CD8-positive, alpha-beta memory T cell (primary cell): Measurements from ENCODE around the gene HOMER1. TPM values are rescaled to one million over a fixed set of nuclear protein-coding genes. Genes with fewer than 3 reads are reported as not detected.
"Not testable (repeated sequence)": the region's sequence is repeated elsewhere in the genome, so short reads cannot be mapped to it uniquely, and the experiment has no call there.

Experiments used
- CTCF ChIA-PET: fragments of 350-600 bp; sonication (Branson Sonifier 250); formaldehyde crosslinking; loops from one replicate; lab custom pipeline; 2021; ENCODE audit warnings: antibody characterized with exemption; lab: Charles Lee
- POLR2A ChIA-PET: fragments of 350-600 bp; sonication (Branson Sonifier 250); formaldehyde crosslinking; loops from one replicate; lab custom pipeline; 2021; ENCODE audit warnings: antibody characterized with exemption; lab: Charles Lee
- DNase-seq, 5 donors: peaks; one replicate each; pipeline versions ENCODE4 v3.0.0 to v3.0.0-alpha.2; 2020 to 2022; ENCODE audit warnings: mixed read lengths in 1 of 5
- H3K27ac ChIP-seq: one replicate; pipeline ENCODE4 v1.7.0; 2013; ENCODE audit warnings: low read depth, mild to moderate bottlenecking, low read length, moderate library complexity
- H3K27me3 ChIP-seq: 2 replicates; pipeline ENCODE4 v1.7.0; 2013; ENCODE audit warnings: low read length, mild to moderate bottlenecking; ENCODE audit not compliant: insufficient read depth, poor library complexity, severe bottlenecking
- H3K36me3 ChIP-seq: 2 replicates; pipeline ENCODE4 v1.7.0; 2013; ENCODE audit warnings: mild to moderate bottlenecking, low read length, moderate library complexity; ENCODE audit not compliant: insufficient read depth
- H3K4me1 ChIP-seq: 2 replicates; pipeline ENCODE4 v1.7.0; 2013; ENCODE audit warnings: mild to moderate bottlenecking, low read length, moderate library complexity; ENCODE audit not compliant: insufficient read depth
- H3K4me3 ChIP-seq: 2 replicates; pipeline ENCODE4 v1.7.0; 2013; ENCODE audit warnings: mild to moderate bottlenecking, low read length
- H3K9me3 ChIP-seq: 2 replicates; pipeline ENCODE4 v1.7.0; 2013; ENCODE audit warnings: mild to moderate bottlenecking, low read length
- H3K27ac Mint-ChIP-seq, 8 donors: one replicate each; pipeline ENCODE4 v1.8.0; 2020 to 2021; ENCODE audit warnings: mixed read lengths in 8 of 8, mild to moderate bottlenecking in 6 of 8, inconsistent platforms in 3 of 8, moderate library complexity in 3 of 8
- H3K27me3 Mint-ChIP-seq, 2 donors: one replicate each; pipeline ENCODE4 v1.8.0; 2020 to 2021; ENCODE audit warnings: mixed read lengths in 2 of 2, mild to moderate bottlenecking in 1 of 2, moderate library complexity in 1 of 2
- H3K36me3 Mint-ChIP-seq, 3 donors: one replicate each; pipeline ENCODE4 v1.8.0; 2020 to 2021; ENCODE audit warnings: mixed read lengths in 3 of 3, inconsistent platforms in 1 of 3, mild to moderate bottlenecking in 1 of 3
- H3K4me1 Mint-ChIP-seq, 3 donors: one replicate each; pipeline ENCODE4 v1.8.0; 2020 to 2021; ENCODE audit warnings: mixed read lengths in 3 of 3, inconsistent platforms in 1 of 3, mild to moderate bottlenecking in 1 of 3
- H3K4me3 Mint-ChIP-seq, 7 donors: one replicate each; pipeline ENCODE4 v1.8.0; 2020 to 2021; ENCODE audit warnings: mixed read lengths in 7 of 7, mild to moderate bottlenecking in 6 of 7, moderate library complexity in 4 of 7, inconsistent platforms in 2 of 7
- H3K9me3 Mint-ChIP-seq, 5 donors: one replicate each; pipeline ENCODE4 v1.8.0; 2020 to 2022; ENCODE audit warnings: mixed read lengths in 5 of 5, mild to moderate bottlenecking in 3 of 5, moderate library complexity in 2 of 5, inconsistent platforms in 1 of 5
- polyA plus RNA-seq: library from polyadenylated mRNA; unstranded; fragments of 300-500 nt; fragmentation: Illumina TruSeq; gene quantifications from one replicate; pipeline ENCODE4 v1.2.3, GENCODE V29; 2021
- total RNA-seq, 2 experiments: library from RNA; stranded (reverse); gene quantifications; one replicate each; pipeline ENCODE4 v1.2.3, GENCODE V29; 2021

HOMER1 gene
- total and polyA plus RNA-seq, 3 experiments from 2014 or later: 4.6 to 11.1 (median 7.3) TPM

DNA sequence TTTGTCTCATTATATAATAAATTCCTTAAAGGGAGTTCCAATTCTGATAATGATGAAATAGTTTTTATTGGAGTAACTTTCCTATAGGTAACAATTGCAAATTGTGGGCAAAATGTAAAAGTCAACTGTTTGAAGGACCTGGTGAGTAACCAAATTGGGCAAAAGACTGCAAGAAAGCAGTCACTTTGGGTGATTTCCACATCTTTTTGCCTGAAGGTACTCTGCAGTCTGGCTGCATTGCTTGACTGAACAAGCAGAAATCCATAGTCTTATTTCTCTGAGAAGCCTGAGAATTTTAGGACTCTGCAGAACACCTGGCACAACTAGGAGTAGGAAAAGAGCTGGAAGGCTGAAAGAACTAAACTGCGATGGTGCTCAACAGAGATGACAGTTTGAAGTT lies 114.9 kb downstream of the HOMER1 start:
- no peaks in the 10 kb centered on the region for H3K4me1 Mint-ChIP-seq
- DNase-seq: no peak
- Histone ChIP-seq H3K27ac (no peak overlapping the region), H3K9me3 (no peaks in the 10 kb centered on the region), H3K4me3 (no peak overlapping the region), H3K27me3 (no peaks in the 10 kb centered on the region), H3K4me1 (no peaks in the 10 kb centered on the region), H3K36me3 (no peaks in the 10 kb centered on the region)
- H3K36me3 Mint-ChIP-seq: peaks cover 0 to 4% (median 0%) of the 10 kb centered on the region in 3 donors
- no peak overlapping the region for H3K4me3 Mint-ChIP-seq
- no peaks in the 10 kb centered on the region for H3K9me3 Mint-ChIP-seq
- H3K27ac Mint-ChIP-seq: no peak overlapping the region
- POLR2A ChIA-PET: no interaction called here
- CTCF ChIA-PET: no interaction called here
- no peaks in the 10 kb centered on the region for H3K27me3 Mint-ChIP-seq

DNA sequence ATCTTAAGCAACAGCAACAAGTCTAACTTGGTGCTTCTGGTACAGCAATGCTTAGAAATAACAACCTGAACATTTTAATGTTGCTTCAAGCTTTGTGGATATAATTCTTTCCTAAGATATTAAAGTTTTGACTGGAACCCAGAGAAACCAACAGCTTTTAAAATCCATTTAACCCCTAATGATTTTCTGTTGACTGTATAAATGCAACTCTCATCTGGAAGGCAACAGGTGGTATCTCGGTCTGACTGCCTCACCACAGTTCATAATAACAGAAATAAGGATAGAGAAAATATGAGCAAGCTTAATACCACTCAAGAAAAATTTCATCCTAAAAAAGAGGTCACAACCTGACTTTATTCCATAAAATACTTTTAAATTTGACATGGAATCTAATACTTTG lies 116.9 kb downstream of the HOMER1 start:
- ChIA-PET CTCF (no interaction called here), POLR2A (no interaction called here)
- Mint-ChIP-seq H3K36me3 (peaks cover 0 to 4% (median 0%) of the 10 kb centered on the region in 3 donors), H3K4me3 (no peak overlapping the region), H3K4me1 (no peaks in the 10 kb centered on the region), H3K27ac (no peak overlapping the region), H3K27me3 (no peaks in the 10 kb centered on the region), H3K9me3 (no peaks in the 10 kb centered on the region)
- Histone ChIP-seq H3K9me3 (no peaks in the 10 kb centered on the region), H3K27ac (no peak overlapping the region), H3K27me3 (no peaks in the 10 kb centered on the region), H3K4me3 (no peak overlapping the region), H3K4me1 (no peaks in the 10 kb centered on the region), H3K36me3 (no peaks in the 10 kb centered on the region)
- no peak for DNase-seq

DNA sequence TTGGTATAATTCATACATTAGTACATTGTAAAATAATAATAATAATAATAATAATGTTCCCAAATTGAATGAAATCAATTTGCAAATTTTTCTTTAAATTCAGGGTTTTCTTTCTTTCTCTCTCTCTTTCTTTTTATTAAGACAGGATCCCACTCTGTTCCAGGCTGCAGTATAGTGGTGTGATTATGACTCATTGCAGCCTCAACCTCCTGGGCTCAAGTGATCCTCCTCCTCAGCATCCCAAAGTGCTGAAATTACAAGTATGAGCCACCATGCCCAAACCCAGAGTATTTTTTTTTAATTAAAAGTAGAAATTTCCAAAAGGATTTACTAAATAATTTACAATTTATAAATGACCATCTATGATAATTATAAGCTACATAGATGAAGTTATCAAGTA lies 117.7 kb downstream of the HOMER1 start:
- Histone ChIP-seq H3K9me3 (no peaks in the 10 kb centered on the region), H3K27ac (no peak overlapping the region), H3K36me3 (no peaks in the 10 kb centered on the region), H3K27me3 (no peaks in the 10 kb centered on the region), H3K4me3 (no peak overlapping the region), H3K4me1 (no peaks in the 10 kb centered on the region)
- Mint-ChIP-seq H3K4me1 (no peaks in the 10 kb centered on the region), H3K36me3 (peaks cover 0 to 2% (median 0%) of the 10 kb centered on the region in 3 donors), H3K4me3 (no peak overlapping the region), H3K27ac (no peak overlapping the region), H3K9me3 (no peaks in the 10 kb centered on the region), H3K27me3 (no peaks in the 10 kb centered on the region)
- ChIA-PET CTCF (no interaction called here), POLR2A (interaction anchor here (0.6 kb wide), 1 partner anchor 1779 kb away, joined by 8 read pairs; no protein-coding TSS in a partner anchor)
- no peak for DNase-seq

DNA sequence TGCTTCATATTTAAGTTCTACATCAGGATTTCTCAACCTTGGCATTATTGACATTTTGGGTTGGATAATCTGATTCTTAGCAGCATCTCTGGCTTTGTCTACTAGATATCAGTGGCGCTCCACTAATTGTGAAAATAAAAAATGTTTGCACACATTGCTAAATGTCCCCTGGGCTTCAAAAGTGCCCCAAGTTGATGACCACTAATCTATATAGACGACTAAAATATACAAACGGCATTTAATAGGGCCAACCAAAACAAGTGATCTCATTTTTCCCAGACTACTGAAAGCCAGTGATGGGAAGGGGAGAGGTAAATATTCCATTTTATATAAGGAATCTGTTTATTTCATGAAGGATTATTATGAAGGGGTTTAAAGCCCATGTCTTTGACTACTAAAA lies 118.6 kb downstream of the HOMER1 start:
- no peaks in the 10 kb centered on the region for H3K4me1 ChIP-seq

DNA sequence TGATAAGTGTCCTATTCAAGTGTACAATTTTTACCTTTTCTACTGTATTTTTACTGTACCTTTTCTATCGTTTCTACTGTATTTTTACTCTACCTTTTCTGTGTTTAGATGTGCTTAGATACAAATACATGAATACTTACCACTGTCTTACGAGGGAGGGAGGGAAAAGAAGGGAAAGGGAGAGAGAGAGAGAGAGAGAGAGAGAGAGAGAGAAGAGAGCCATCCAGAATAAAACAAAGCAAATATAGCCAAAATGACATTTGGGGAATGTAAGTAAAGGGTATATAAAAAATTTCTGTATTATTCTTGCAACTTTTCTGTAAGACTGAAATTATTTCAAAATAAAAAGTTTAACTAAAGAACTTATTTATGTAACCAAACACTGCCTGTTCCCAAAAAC lies 121.2 kb downstream of the HOMER1 start:
- Histone ChIP-seq H3K4me1 (no peaks in the 10 kb centered on the region), H3K4me3 (no peak overlapping the region), H3K36me3 (no peaks in the 10 kb centered on the region), H3K27ac (no peak overlapping the region), H3K27me3 (no peaks in the 10 kb centered on the region), H3K9me3 (no peaks in the 10 kb centered on the region)
- peaks cover 0 to 2% (median 0%) of the 10 kb centered on the region in 3 donors for H3K36me3 Mint-ChIP-seq
- H3K27me3 Mint-ChIP-seq: no peaks in the 10 kb centered on the region
- DNase-seq: no peak
- CTCF ChIA-PET: no interaction called here
- H3K9me3 Mint-ChIP-seq: no peaks in the 10 kb centered on the region
- no peaks in the 10 kb centered on the region for H3K4me1 Mint-ChIP-seq
- POLR2A ChIA-PET: no interaction called here
- H3K27ac Mint-ChIP-seq: no peak overlapping the region
- H3K4me3 Mint-ChIP-seq: no peak overlapping the region

More for the DNA sequence above, 118.6 kb downstream of the HOMER1 start:
- H3K4me3 ChIP-seq: no peak overlapping the region
- H3K9me3 ChIP-seq: no peaks in the 10 kb centered on the region
- H3K27ac ChIP-seq: no peak overlapping the region
- Mint-ChIP-seq H3K27me3 (no peaks in the 10 kb centered on the region), H3K27ac (no peak overlapping the region), H3K36me3 (peaks cover 0 to 2% (median 0%) of the 10 kb centered on the region in 3 donors), H3K9me3 (no peaks in the 10 kb centered on the region), H3K4me3 (no peak overlapping the region), H3K4me1 (no peaks in the 10 kb centered on the region)
- no peaks in the 10 kb centered on the region for H3K27me3 ChIP-seq
- CTCF ChIA-PET: no interaction called here
- POLR2A ChIA-PET: no interaction called here
- DNase-seq: no peak
- H3K36me3 ChIP-seq: no peaks in the 10 kb centered on the region

DNA sequence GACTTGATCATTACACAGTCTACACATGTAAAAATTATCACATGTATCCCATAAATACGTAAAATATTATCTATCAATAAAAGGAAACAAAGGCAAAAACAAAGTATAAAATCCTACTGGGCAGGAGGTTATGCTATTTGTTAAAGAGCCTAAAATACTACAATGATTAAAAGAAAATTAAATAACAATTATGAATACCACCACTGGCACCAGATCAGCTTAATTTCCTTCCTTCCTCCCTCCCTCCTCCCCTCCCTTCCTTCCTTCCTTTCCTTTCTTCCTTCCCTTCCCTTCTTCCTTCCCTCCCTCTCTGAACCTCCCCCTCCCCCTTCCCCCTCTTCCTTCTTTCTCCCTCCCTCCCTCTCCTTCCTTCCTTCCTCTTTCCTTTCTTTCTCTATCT lies 127.3 kb downstream of the HOMER1 start:
- POLR2A ChIA-PET: no interaction called here
- H3K27ac Mint-ChIP-seq: no peak overlapping the region

DNA sequence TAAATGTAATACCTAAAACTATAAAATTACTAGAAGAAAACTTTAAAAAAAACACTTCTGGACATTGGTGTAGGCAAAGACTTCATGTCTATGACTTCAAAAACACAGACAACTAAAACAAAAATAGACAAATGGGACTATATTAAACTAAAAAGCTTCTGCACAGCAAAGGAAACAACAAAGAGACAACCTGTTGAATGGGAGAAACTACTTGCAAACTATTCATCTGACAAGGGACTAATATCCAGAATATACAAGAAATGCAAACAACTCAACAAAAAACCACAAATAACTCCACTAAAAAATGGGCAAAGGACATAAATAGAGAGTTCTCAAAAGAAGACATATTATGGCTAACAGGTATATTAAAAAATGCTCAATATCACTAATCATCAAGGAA lies 128.8 kb downstream of the HOMER1 start:
- POLR2A ChIA-PET, H3K27ac Mint-ChIP-seq, H3K27ac ChIP-seq, H3K4me3 ChIP-seq, H3K27me3 Mint-ChIP-seq, H3K4me3 Mint-ChIP-seq, H3K36me3 ChIP-seq, H3K4me1 ChIP-seq, CTCF ChIA-PET, H3K4me1 Mint-ChIP-seq, H3K27me3 ChIP-seq, H3K9me3 ChIP-seq, DNase-seq: not testable (repeated sequence)
- peaks cover 4 to 42% (median 9%) of the 10 kb centered on the region in 3 donors for H3K36me3 Mint-ChIP-seq
- peaks cover 23 to 40% (median 37%) of the 10 kb centered on the region in 5 donors for H3K9me3 Mint-ChIP-seq

More for the DNA sequence above, 127.3 kb downstream of the HOMER1 start:
- DNase-seq: no peak
- CTCF ChIA-PET: no interaction called here
- no peaks in the 10 kb centered on the region for H3K36me3 ChIP-seq
- Mint-ChIP-seq H3K4me3 (no peak overlapping the region), H3K36me3 (peaks cover 4 to 34% (median 7%) of the 10 kb centered on the region in 3 donors), H3K9me3 (peaks cover 18 to 32% (median 30%) of the 10 kb centered on the region in 5 donors), H3K27me3 (peaks cover 0 to 4% of the 10 kb centered on the region in 2 donors), H3K4me1 (no peaks in the 10 kb centered on the region)
- H3K9me3 ChIP-seq: peaks cover 5% of the 10 kb centered on the region
- no peaks in the 10 kb centered on the region for H3K4me1 ChIP-seq
- no peak overlapping the region for H3K4me3 ChIP-seq
- no peak overlapping the region for H3K27ac ChIP-seq
- H3K27me3 ChIP-seq: no peaks in the 10 kb centered on the region

DNA sequence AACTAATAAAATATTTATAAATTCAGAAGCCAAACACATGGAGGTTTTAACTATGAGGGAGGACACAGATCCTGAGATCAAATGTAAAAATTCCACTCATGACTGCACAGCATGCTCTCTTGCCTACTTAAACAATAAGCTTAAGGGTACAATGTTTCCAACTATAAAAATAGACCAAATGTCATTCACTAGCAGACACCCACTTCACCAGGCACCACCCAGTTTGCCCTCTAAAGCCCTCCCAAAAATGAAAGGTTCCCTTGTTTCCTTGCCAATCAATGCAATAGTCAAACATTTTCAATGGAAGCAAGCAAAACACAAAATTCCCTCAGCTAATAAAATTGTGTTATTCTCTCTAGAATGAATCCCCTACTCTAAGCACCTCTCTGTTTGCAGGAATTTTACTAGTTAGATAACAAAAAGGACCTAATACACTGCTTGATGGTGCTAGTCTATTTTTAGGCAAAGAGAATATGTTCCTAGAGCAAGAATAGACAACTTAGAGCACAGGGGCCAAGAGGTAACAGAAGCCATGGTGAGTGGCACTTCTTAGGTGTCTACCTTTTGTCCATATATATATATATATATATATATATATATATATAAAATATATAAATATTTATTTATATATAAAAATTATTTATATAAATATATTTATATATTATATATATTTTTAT lies 135.3 kb downstream of the HOMER1 start:
- peaks cover 8% of the 10 kb centered on the region for H3K9me3 ChIP-seq
- no peak for DNase-seq
- H3K4me3 ChIP-seq: no peak overlapping the region
- no peak overlapping the region for H3K4me3 Mint-ChIP-seq
- peaks cover 0 to 7% of the 10 kb centered on the region in 2 donors for H3K27me3 Mint-ChIP-seq
- no peaks in the 10 kb centered on the region for H3K27me3 ChIP-seq
- ChIA-PET CTCF (no interaction called here), POLR2A (no interaction called here)
- H3K36me3 ChIP-seq: no peaks in the 10 kb centered on the region
- H3K36me3 Mint-ChIP-seq: peaks cover 8 to 33% (median 8%) of the 10 kb centered on the region in 3 donors
- H3K4me1 Mint-ChIP-seq: no peaks in the 10 kb centered on the region
- H3K9me3 Mint-ChIP-seq: peaks cover 18 to 34% (median 26%) of the 10 kb centered on the region in 5 donors
- H3K27ac ChIP-seq: no peak overlapping the region
- H3K27ac Mint-ChIP-seq: no peak overlapping the region
- no peaks in the 10 kb centered on the region for H3K4me1 ChIP-seq
